ENCODE data around the gene THNSL1. TPM values are rescaled to one million over a fixed set of nuclear protein-coding genes. Genes with fewer than 3 reads are reported as not detected.
A peak's percentile ranks its signal among the peaks of the same experiment; 100 is the strongest.

The THNSL1 gene
- total RNA-seq, 1 experiment from 2014 or later, result 2.9 TPM

DNA sequence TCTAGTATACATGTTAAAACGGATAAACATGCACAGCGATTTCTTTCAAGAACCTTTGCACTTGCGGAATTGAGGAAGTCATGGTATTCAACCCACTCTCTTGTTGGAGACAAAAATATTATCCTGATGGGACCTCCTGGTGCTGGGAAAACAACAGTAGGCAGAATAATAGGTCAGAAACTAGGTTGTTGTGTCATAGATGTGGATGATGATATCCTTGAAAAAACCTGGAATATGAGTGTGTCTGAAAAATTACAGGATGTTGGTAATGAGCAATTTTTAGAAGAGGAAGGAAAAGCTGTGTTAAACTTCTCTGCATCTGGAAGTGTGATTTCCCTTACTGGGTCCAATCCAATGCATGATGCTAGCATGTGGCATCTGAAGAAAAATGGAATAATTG, 6.9 kb downstream of the THNSL1 start:
- H3K9me3 ChIP-seq (replicated peaks), result no peaks in the 10 kb centered on the region
- no peak overlapping the region for H3K27ac ChIP-seq
- H3K4me3 ChIP-seq, result no peak overlapping the region
- no peak for DNase-seq (ENCODE audit: low read depth in 1 of 2, low spot score in 2 of 2)
- no peaks in the 10 kb centered on the region for H3K4me1 ChIP-seq (replicated peaks)
- no peaks in the 10 kb centered on the region for H3K36me3 ChIP-seq
- no peaks in the 10 kb centered on the region for H3K27me3 ChIP-seq (replicated peaks)

DNA sequence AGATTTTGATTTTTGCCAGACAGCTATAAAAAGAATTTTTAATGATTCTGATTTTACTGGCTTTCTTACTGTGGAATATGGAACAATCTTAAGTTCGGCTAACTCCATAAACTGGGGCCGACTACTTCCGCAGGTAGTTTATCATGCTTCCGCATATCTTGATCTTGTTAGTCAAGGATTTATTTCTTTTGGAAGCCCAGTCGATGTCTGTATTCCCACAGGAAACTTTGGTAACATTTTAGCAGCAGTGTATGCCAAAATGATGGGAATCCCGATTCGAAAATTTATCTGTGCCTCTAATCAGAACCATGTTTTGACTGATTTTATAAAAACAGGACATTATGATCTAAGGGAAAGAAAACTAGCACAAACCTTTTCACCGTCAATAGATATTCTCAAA, 8.1 kb downstream of the THNSL1 start:
- Histone ChIP-seq H3K4me3 (no peak overlapping the region), H3K27ac (no peak overlapping the region), H3K9me3 (replicated peaks) (no peaks in the 10 kb centered on the region), H3K27me3 (replicated peaks) (no peaks in the 10 kb centered on the region), H3K4me1 (replicated peaks) (no peaks in the 10 kb centered on the region), H3K36me3 (no peaks in the 10 kb centered on the region)
- DNase-seq (ENCODE audit: low read depth in 1 of 2, low spot score in 2 of 2), result no peak

DNA sequence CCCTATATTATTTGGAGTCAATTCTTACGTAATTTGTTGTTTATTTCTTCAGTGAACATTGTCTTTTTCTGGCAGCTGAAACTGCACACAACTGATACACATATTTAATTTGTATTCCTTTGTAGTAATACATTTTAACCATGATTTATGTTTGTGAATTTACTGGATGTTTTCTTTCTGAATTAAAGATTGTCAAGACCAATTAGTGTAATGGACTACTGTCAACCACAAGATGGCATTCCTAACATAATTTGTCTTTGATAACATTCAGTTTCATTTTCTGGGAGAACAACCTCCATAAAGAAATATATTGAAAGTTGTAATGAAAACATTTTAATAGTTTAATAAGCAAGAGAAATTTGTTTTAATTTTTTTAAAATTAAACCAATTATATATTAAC, 10.1 kb downstream of the THNSL1 start:
- H3K9me3 ChIP-seq (replicated peaks), result no peaks in the 10 kb centered on the region
- H3K4me1 ChIP-seq (replicated peaks), result no peaks in the 10 kb centered on the region
- no peaks in the 10 kb centered on the region for H3K36me3 ChIP-seq
- H3K27ac ChIP-seq, result no peak overlapping the region
- H3K4me3 ChIP-seq, result no peak overlapping the region
- peak in 1 of 2 experiments; percentile 18 for DNase-seq (ENCODE audit: low read depth in 1 of 2, low spot score in 2 of 2)
- no peaks in the 10 kb centered on the region for H3K27me3 ChIP-seq (replicated peaks)

DNA sequence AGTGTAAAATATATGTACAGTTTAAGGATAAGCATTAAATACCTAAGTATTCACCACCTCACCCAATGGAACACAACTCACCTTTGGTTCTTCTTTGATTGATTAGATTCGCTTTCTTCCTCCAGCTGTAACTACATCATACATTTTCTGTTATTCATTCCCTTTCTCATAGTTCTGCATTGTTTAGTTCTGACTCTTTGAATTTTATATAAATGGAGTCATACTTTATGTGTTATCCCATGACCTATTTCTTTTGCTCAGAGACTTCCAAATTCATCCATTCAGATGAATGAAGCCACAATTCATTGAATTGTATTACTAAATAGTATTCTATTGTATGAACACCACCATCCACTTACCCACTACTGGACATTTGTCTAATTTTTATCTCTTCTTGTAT, 12.3 kb downstream of the THNSL1 start:
- no peaks in the 10 kb centered on the region for H3K4me1 ChIP-seq (replicated peaks)
- H3K27ac ChIP-seq, result no peak overlapping the region
- H3K27me3 ChIP-seq (replicated peaks), result no peaks in the 10 kb centered on the region
- H3K4me3 ChIP-seq, result no peak overlapping the region
- H3K36me3 ChIP-seq, result no peaks in the 10 kb centered on the region
- no peak for DNase-seq (ENCODE audit: low read depth in 1 of 2, low spot score in 2 of 2)
- no peaks in the 10 kb centered on the region for H3K9me3 ChIP-seq (replicated peaks)

DNA sequence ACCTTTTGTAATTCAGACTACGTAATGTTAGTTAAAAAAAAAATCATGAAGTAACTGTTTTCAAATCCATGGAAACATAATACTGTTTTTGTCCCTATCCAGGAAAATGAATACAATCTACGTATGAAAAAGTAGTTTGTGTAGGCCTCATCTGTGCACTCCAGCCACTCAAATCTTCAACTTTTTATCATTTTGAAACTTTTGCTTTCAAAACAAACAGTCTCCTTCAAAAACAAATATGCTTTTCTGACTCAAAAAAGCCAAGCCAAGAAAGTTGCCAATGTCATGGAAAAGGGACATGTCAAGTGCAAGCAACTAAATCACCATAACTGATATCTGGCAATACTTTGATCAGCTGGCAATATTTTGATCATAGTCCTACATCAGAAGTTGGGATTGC, 13.1 kb downstream of the THNSL1 start:
- Histone ChIP-seq H3K27ac (no peak overlapping the region), H3K9me3 (replicated peaks) (no peaks in the 10 kb centered on the region), H3K36me3 (no peaks in the 10 kb centered on the region), H3K4me1 (replicated peaks) (no peaks in the 10 kb centered on the region), H3K4me3 (no peak overlapping the region), H3K27me3 (replicated peaks) (no peaks in the 10 kb centered on the region)
- DNase-seq (ENCODE audit: low read depth in 1 of 2, low spot score in 2 of 2), result no peak

DNA sequence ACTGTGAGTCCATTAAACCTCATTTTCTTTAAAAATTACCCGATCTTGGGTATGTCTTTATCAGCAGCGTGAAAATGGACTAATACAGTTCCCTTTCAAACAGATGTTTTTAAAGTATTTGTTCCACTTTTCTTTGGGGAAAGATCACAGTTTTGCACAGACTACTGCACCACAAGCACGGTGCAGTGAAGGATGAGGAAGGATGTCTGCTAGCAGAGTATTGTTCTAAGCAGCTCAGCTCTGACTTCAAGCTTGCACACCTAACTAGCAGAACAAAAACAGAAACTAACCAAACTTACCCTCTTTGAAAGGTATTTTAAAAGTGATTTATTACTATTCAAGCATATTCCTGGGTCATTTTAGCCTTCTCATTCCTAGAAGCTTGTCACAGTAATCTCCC, 20.0 kb downstream of the THNSL1 start:
- H3K4me3 ChIP-seq, result no peak overlapping the region
- no peaks in the 10 kb centered on the region for H3K27me3 ChIP-seq (replicated peaks)
- no peaks in the 10 kb centered on the region for H3K9me3 ChIP-seq (replicated peaks)
- DNase-seq (ENCODE audit: low read depth in 1 of 2, low spot score in 2 of 2), result no peak
- H3K4me1 ChIP-seq (replicated peaks), result no peaks in the 10 kb centered on the region
- no peaks in the 10 kb centered on the region for H3K36me3 ChIP-seq
- H3K27ac ChIP-seq, result no peak overlapping the region

GRCh38 chr10:25038325-25038724, 21.9 kb downstream of the THNSL1 start:
- no peak for DNase-seq (ENCODE audit: low read depth in 1 of 2, low spot score in 2 of 2)
- Histone ChIP-seq H3K4me3 (no peak overlapping the region), H3K36me3 (no peaks in the 10 kb centered on the region), H3K4me1 (replicated peaks) (no peaks in the 10 kb centered on the region), H3K27ac (no peak overlapping the region), H3K9me3 (replicated peaks) (no peaks in the 10 kb centered on the region), H3K27me3 (replicated peaks) (no peaks in the 10 kb centered on the region; the same call in 1 of the 2 replicates)

- H3K9me3 ChIP-seq (replicated peaks), result no peaks in the 10 kb centered on the region
- H3K4me1 ChIP-seq (replicated peaks), result no peaks in the 10 kb centered on the region
- no peak for DNase-seq (ENCODE audit: low read depth in 1 of 2, low spot score in 2 of 2)
- no peaks in the 10 kb centered on the region; the same call in 1 of the 2 replicates for H3K27me3 ChIP-seq (replicated peaks)
- H3K4me3 ChIP-seq, result no peak overlapping the region
- H3K36me3 ChIP-seq, result no peaks in the 10 kb centered on the region
- no peak overlapping the region for H3K27ac ChIP-seq
These were observed 23.1 kb downstream of the THNSL1 start for GRCh38 chr10:25039531-25039930.

DNA sequence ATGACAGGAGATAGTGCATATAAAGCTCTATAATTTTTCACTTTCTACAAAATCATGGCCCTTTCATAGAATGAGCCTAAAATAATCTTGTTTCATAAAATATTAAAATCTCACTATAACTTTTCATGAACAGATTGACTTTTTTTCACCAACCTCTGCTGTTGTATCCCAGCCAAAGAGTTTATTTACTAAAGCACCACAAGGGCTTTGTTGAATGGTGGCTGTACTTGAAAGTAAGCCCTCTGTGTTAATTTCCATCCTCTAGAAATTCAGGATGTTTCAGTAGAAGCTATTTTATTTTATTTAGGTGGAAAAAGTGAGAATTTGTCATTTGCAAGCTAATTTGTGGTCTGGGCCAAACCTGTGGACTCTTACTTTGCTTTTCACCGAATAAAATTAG, 30.2 kb downstream of the THNSL1 start:
- Histone ChIP-seq H3K4me1 (replicated peaks) (0 out of 2 replicates have a peak, but pooled peaks cover 2% of the 10 kb centered on the region), H3K27ac (no peak overlapping the region), H3K4me3 (no peak overlapping the region), H3K27me3 (replicated peaks) (peaks cover 4% of the 10 kb centered on the region), H3K36me3 (no peaks in the 10 kb centered on the region), H3K9me3 (replicated peaks) (no peaks in the 10 kb centered on the region)
- no peak for DNase-seq (ENCODE audit: low read depth in 1 of 2, low spot score in 2 of 2)

DNA sequence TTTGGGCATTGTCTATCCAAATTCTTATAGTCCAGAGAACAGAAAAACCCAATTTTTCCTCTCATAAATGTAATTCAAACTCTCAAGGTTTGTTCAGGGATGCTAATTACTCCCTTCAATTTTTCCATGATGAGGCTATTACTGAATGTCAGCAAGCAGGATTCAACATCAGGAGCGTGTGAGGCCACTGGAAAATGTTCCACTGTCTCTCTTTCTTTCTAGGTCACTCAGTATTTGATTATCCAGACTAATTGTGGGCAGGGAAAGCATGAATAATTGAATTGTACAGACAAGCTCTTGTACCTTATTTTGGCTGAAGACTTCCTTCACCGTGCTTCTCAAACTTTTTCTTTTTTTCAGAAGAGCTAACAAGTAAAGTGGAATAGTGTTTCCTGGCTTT, 30.7 kb downstream of the THNSL1 start:
- H3K27ac ChIP-seq, result no peak overlapping the region
- H3K27me3 ChIP-seq (replicated peaks), result peaks cover 4% of the 10 kb centered on the region
- H3K9me3 ChIP-seq (replicated peaks), result no peaks in the 10 kb centered on the region
- H3K4me1 ChIP-seq (replicated peaks), result 0 out of 2 replicates have a peak, but pooled peaks cover 2% of the 10 kb centered on the region
- no peaks in the 10 kb centered on the region for H3K36me3 ChIP-seq
- H3K4me3 ChIP-seq, result no peak overlapping the region
- no peak for DNase-seq (ENCODE audit: low read depth in 1 of 2, low spot score in 2 of 2)

GRCh38 chr10:25047591-25048301, 31.3 kb downstream of the THNSL1 start:
- H3K27me3 ChIP-seq (replicated peaks), result peaks cover 4% of the 10 kb centered on the region
- 0 out of 2 replicates have a peak, but pooled peaks cover 2% of the 10 kb centered on the region for H3K4me1 ChIP-seq (replicated peaks)
- no peaks in the 10 kb centered on the region for H3K9me3 ChIP-seq (replicated peaks)
- peak in 1 of 2 experiments; percentile 45 for DNase-seq (ENCODE audit: low read depth in 1 of 2, low spot score in 2 of 2)
- H3K4me3 ChIP-seq, result no peak overlapping the region
- H3K27ac ChIP-seq, result no peak overlapping the region
- no peaks in the 10 kb centered on the region for H3K36me3 ChIP-seq

DNA sequence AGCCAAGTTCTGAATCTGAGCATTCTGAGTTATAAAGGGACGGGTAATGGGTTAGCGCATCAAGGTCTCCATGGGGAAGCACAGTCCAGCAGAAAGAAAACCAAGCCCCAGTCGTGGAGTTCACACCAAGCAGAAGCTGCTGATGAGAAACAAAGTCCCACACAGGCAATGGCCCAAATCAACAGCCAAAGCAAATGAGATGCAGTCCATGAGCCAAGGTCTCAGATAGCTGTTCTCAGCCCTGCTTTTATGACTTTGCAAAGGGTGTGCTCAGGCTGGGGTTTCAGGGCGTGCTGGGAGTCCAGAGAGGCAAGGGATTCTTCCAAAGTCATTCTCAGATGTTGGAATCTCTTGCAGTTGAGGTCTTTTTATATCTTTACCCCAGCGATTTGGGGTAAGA, 32.0 kb downstream of the THNSL1 start:
- Histone ChIP-seq H3K4me3 (no peak overlapping the region), H3K9me3 (replicated peaks) (no peaks in the 10 kb centered on the region), H3K36me3 (no peaks in the 10 kb centered on the region), H3K27me3 (replicated peaks) (peaks cover 4% of the 10 kb centered on the region), H3K4me1 (replicated peaks) (0 out of 2 replicates have a peak, but pooled peaks cover 2% of the 10 kb centered on the region), H3K27ac (no peak overlapping the region)
- DNase-seq (ENCODE audit: low read depth in 1 of 2, low spot score in 2 of 2), result no peak

DNA sequence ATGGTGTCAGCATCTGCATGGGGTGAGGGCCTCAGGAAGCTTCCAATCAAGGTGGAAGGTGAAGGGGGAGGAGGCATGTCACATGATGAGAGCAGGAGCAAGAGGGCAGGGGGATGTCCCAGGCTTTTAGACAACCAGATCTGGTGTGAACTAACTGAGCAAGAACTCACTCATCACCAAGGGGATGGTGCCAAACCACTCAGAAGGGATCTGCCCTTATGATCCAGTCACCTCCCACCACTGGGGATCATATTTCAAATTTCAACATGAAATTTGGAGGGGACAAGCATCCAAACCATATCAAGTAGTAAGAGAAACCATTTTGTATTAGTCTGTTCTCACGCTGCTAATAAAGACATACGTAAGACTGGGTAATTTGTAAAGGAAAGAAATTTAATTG, 33.6 kb downstream of the THNSL1 start:
- Histone ChIP-seq H3K9me3 (replicated peaks) (no peaks in the 10 kb centered on the region), H3K27ac (no peak overlapping the region), H3K4me1 (replicated peaks) (0 out of 2 replicates have a peak, but pooled peaks cover 2% of the 10 kb centered on the region), H3K4me3 (no peak overlapping the region), H3K36me3 (no peaks in the 10 kb centered on the region), H3K27me3 (replicated peaks) (peaks cover 1% of the 10 kb centered on the region; the same call in 1 of the 2 replicates)
- no peak for DNase-seq (ENCODE audit: low read depth in 1 of 2, low spot score in 2 of 2)

- H3K4me1 ChIP-seq (replicated peaks), result 0 out of 2 replicates have a peak, but pooled peaks cover 2% of the 10 kb centered on the region
- H3K27ac ChIP-seq, result no peak overlapping the region
- H3K9me3 ChIP-seq (replicated peaks), result no peaks in the 10 kb centered on the region
- H3K27me3 ChIP-seq (replicated peaks), result no peaks in the 10 kb centered on the region
- no peak for DNase-seq (ENCODE audit: low read depth in 1 of 2, low spot score in 2 of 2)
- no peak overlapping the region for H3K4me3 ChIP-seq
- no peaks in the 10 kb centered on the region for H3K36me3 ChIP-seq
These were observed 34.0 kb downstream of the THNSL1 start for GRCh38 chr10:25050402-25050801.

DNA sequence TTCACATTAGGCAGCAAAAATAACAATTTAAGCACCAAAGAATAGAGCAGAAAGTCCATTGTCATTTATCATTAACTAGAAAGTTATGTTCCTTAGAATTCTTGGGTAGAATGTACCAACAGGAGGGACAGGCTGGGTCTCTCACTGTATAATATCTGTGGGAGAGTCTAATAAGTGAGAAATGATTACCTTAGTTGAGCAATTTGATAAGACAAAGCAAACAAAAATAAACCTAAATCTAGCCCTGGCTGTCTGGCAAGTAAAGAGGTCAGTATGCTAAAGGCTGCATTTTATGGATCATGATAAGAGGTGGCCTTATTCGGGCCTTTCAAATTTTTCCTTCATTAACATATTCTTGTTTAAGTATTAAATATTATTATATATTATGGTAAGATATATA, 35.6 kb downstream of the THNSL1 start:
- H3K4me1 ChIP-seq (replicated peaks), result 0 out of 2 replicates have a peak, but pooled peaks cover 2% of the 10 kb centered on the region
- no peak overlapping the region for H3K4me3 ChIP-seq
- no peaks in the 10 kb centered on the region for H3K36me3 ChIP-seq
- H3K9me3 ChIP-seq (replicated peaks), result no peaks in the 10 kb centered on the region
- H3K27me3 ChIP-seq (replicated peaks), result no peaks in the 10 kb centered on the region
- no peak for DNase-seq (ENCODE audit: low read depth in 1 of 2, low spot score in 2 of 2)
- no peak overlapping the region for H3K27ac ChIP-seq
